K562 (cell line): ENCODE data around the gene BCL10. TPM values are rescaled to one million over a fixed set of nuclear protein-coding genes. Genes with fewer than 3 reads are reported as not detected.
A peak's percentile ranks its signal among the peaks of the same experiment; 100 is the strongest.

ENCODE experiments used
- ATF4 ChIP-seq: fragments of 450-650 bp; formaldehyde crosslinking; IDR thresholded peaks from 2 replicates; pipeline ENCODE4 v1.4.0; 2022; ENCODE audit warnings: mild to moderate bottlenecking, moderate library complexity
- CCAR2 ChIP-seq: fragments of 200-400 bp; formaldehyde crosslinking; IDR thresholded peaks from 2 replicates; pipeline ENCODE4 v1.6.1; 2017; ENCODE audit warnings: mild to moderate bottlenecking, low read depth, low read length
- FUS ChIP-seq: fragments of 200-400 bp; formaldehyde crosslinking; optimal IDR thresholded peaks from 2 replicates; pipeline ENCODE3; 2017; ENCODE audit warnings: low read depth, low read length
- GATA2 ChIP-seq: sonication (generic); formaldehyde crosslinking; IDR thresholded peaks from 2 replicates; pipeline ENCODE4 v1.4.0; 2020; ENCODE audit warnings: mild to moderate bottlenecking, missing genetic modification reagents
- IFI16 ChIP-seq: fragments of 250-450 bp; sonication (Bioruptor Pico); IDR thresholded peaks from 2 replicates; pipeline ENCODE4 v2.1.2; 2022; ENCODE audit warnings: mild to moderate bottlenecking, inconsistent platforms
- MBD2 ChIP-seq: sonication (generic); IDR thresholded peaks from 2 replicates; pipeline ENCODE4 v1.6.1; 2016; ENCODE audit warnings: low read depth, borderline replicate concordance
- NR3C1 ChIP-seq: sonication (generic); formaldehyde crosslinking; IDR thresholded peaks from 2 replicates; pipeline ENCODE4 v1.8.1; 2022; ENCODE audit warnings: missing genetic modification reagents
- POLR3G ChIP-seq: IDR thresholded peaks from 2 replicates; pipeline ENCODE4 v1.6.1; 2011; ENCODE audit not compliant: insufficient read length, insufficient replicate concordance; ENCODE audit errors: extremely low read depth
- SMAD1 ChIP-seq: fragments of 150-350 bp; IDR thresholded peaks from 2 replicates; pipeline ENCODE4 v1.6.1; 2014; ENCODE audit warnings: low read length, low read depth; ENCODE audit not compliant: partially characterized antibody
- STAT5B ChIP-seq: fragments of 250-450 bp; sonication (Bioruptor Pico); IDR thresholded peaks from 2 replicates; pipeline ENCODE4 v1.8.0; 2021; ENCODE audit warnings: mild to moderate bottlenecking, inconsistent platforms
- TAF7 ChIP-seq: fragments of 450-650 bp; IDR thresholded peaks from 2 replicates; pipeline ENCODE4 v1.6.1; 2016; ENCODE audit warnings: missing genetic modification characterization, missing compliant biosample characterization
- ZNF407 ChIP-seq: fragments of 450-650 bp; IDR thresholded peaks from 2 replicates; pipeline ENCODE4 v1.6.1; 2016; ENCODE audit warnings: low read depth
- ZNF561 ChIP-seq: fragments of 450-650 bp; formaldehyde crosslinking; conservative IDR thresholded peaks from 2 replicates; pipeline ENCODE4 v1.4.0; 2020; ENCODE audit warnings: mild to moderate bottlenecking, moderate library complexity
- ZNF830 ChIP-seq: fragments of 250-450 bp; sonication (Bioruptor Pico); IDR thresholded peaks from 2 replicates; pipeline ENCODE4 v1.5.0; 2021; ENCODE audit warnings: mild to moderate bottlenecking
- polyA plus RNA-seq, 8 experiments: library from polyadenylated mRNA; depleted of rRNA in 4 of 8; stranded (reverse) in 5 of 8; unstranded in 3 of 8; fragments of >200 nt; fragmentation: Nextera tagmentation in 2 of 8; fragmentation: Illumina TruSeq in 1 of 8; extraction: Ambion mirVana in 2 of 8; extraction: Trizol in 1 of 8; gene quantifications; 2 replicates each; pipeline versions ENCODE4 v1.2.1 to v1.2.3, GENCODE V29; 2011 to 2014; ENCODE audit warnings: inconsistent platforms in 1 of 8, missing spikeins in 1 of 8
- total RNA-seq, 7 experiments: library from RNA; depleted of rRNA in 6 of 7; stranded (reverse); fragments of >200 nt in 6 of 7; fragmentation: Illumina TruSeq in 2 of 7; extraction: Trizol in 2 of 7; gene quantifications; 2 replicates each; pipeline versions ENCODE4 v1.2.1 to v1.2.3, GENCODE V29; 2011 to 2021; ENCODE audit warnings: low replicate concordance in 1 of 7
- TF ChIP-seq, protein P1 (sequence below): fragments of 450-650 bp; IDR thresholded peaks from one replicate; pipeline ENCODE4 v1.6.1; 2018; ENCODE audit warnings: mild to moderate bottlenecking, moderate library complexity; ENCODE audit not compliant: partially characterized antibody

The BCL10 gene
- total and polyA plus RNA-seq, 9 of the 15 experiments (the other 6 are each of a cell fraction or from before 2014, with no cell fraction given): 8.0 to 19.4 (median 12.3) TPM

- TF ChIP-seq ZNF407: no peak
- no peak for TF ChIP-seq IFI16 (CRISPR knock-in tag)
- no peak for TF ChIP-seq FUS
- no peak for TF ChIP-seq STAT5B (CRISPR knock-in tag)
- TF ChIP-seq ZNF830 (CRISPR knock-in tag): no peak
- TF ChIP-seq NR3C1 (CRISPR knock-in tag): no peak
- TF ChIP-seq SMAD1: no peak
- 0 out of 2 replicates have a peak, but pooled peaks have one; percentile 16 for TF ChIP-seq MBD2
- no peak for TF ChIP-seq TAF7 (tag)
- TF ChIP-seq ATF4 (CRISPR knock-in tag): 0 out of 2 replicates have a peak, but pooled peaks have one; percentile 11
- TF ChIP-seq GATA2 (CRISPR knock-in tag): no peak
- no peak for TF ChIP-seq CCAR2
- no peak for TF ChIP-seq POLR3G
- no peak for TF ChIP-seq ZNF561 (CRISPR knock-in tag)
- TF ChIP-seq, protein P1, sequence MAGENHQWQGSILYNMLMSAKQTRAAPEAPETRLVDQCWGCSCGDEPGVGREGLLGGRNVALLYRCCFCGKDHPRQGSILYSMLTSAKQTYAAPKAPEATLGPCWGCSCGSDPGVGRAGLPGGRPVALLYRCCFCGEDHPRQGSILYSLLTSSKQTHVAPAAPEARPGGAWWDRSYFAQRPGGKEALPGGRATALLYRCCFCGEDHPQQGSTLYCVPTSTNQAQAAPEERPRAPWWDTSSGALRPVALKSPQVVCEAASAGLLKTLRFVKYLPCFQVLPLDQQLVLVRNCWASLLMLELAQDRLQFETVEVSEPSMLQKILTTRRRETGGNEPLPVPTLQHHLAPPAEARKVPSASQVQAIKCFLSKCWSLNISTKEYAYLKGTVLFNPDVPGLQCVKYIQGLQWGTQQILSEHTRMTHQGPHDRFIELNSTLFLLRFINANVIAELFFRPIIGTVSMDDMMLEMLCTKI: no peak
These were observed 56.4 kb downstream of the BCL10 start (continued) for GRCh38 chr1:85219853-85220610.
